Measurements from ENCODE around the gene AATF.

AATF gene

GRCh38 chr17:36930583-36930900 is 18.2 kb upstream of the AATF start:
- H3K27ac ChIP-seq = no peak overlapping the region
- no peak for TF ChIP-seq CTCF (conservative IDR thresholded peaks at IDR 0.05)
- no peak for TF ChIP-seq ZFX (IDR thresholded peaks at IDR 0.05)

GRCh38 chr17:36931096-36931696 is 17.6 kb upstream of the AATF start:
- TF ChIP-seq ZFX (IDR thresholded peaks at IDR 0.05) = no peak
- no peak overlapping the region for H3K27ac ChIP-seq

GRCh38 chr17:36931697-36932382 is 16.9 kb upstream of the AATF start:
- H3K27ac ChIP-seq = no peak overlapping the region
- no peak for TF ChIP-seq CTCF (conservative IDR thresholded peaks at IDR 0.05)
- TF ChIP-seq ZFX (IDR thresholded peaks at IDR 0.05) = no peak

DNA sequence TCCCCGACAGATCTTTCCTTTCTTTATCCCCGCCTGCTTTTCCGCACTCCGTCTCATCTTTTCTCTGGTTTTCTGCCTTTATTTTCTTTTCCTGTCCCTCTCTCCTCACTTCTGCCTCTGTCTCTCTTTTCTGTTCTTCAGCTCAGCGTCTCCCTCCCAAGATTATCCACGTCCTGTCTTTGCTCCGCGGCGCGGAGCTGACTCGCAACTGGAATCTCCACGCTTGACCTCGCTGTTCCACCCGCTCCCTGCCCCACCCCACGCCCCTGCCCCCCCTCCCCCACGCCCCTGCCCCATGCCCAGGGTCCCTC is 16.4 kb upstream of the AATF start:
- no peak for TF ChIP-seq ZFX (IDR thresholded peaks at IDR 0.05)
- no peak for TF ChIP-seq CTCF (conservative IDR thresholded peaks at IDR 0.05)
- H3K27ac ChIP-seq = no peak overlapping the region

DNA sequence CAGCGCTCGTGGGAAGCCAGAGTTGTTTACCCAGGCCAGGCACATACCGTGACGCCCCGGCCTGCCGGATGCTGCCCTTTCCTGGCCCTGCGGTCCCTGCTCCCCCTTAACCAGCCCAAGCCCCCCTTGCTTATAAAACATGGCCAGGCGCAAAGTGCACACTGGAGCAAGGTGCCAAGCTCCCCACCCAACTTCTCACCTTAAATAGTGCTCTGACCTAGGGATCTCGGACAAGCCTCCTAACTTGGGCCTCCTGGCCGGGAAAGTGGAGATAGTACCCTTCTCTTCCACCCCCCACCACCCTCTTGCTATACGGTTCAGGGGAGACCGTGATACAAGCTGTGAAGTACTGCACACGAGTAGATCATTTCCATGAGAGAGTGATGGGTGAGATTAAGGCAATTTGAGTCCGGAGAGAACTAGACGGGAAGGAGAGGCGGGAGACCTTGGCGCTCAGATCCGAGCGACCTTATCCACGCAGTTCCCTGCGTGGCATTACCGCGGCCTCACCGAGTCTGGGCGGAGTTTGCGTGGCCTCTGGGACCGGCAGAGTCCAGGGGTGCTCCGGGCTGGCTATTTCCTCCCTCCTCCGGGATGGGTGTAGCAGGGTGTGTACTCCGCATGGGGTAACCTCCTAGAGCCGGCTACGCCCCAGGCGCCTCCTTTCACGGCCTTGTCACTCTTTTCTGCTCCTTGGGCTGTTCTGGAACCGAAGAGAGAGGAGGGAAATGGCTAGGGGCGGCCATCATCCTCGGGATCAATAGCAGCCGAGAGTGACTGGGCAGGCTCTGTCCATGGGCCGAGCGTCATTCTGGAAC is 15.9 kb upstream of the AATF start:
- H3K27ac ChIP-seq = no peak overlapping the region
- no peak for TF ChIP-seq ZFX (IDR thresholded peaks at IDR 0.05)
- TF ChIP-seq CTCF (conservative IDR thresholded peaks at IDR 0.05) = no peak

DNA sequence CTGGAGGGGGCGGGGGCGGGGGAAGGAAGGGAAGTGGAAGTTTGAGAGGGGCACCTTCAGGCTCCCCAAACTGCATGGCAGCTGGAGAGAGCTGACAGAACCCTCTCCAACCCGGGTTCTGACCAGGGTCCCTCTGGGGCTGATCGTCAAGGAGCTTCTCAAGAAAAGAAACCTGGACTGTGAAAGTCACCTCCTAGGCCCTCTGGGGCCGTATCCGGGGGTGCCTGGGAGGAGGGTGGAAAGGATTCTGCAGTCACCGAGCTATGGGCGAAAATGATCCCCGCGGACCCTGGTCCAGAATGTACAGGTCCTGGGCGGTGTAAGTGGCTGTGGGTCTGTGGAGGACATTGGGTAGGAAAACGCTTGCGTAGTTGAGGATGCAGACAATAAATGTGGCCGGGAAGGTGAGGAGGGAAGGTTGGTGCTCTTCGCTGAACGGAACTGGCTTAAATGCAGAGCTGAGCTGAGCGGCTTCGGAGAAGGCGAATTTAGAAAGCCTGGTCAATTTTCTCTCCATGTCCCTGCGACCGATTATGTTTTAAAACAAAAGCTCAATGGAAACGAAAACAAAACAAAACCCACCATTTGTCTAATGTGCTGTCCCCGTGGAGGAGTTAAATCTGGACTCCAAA is 15.1 kb upstream of the AATF start:
- TF ChIP-seq CTCF (conservative IDR thresholded peaks at IDR 0.05) = no peak
- no peak for TF ChIP-seq ZFX (IDR thresholded peaks at IDR 0.05)
- H3K27ac ChIP-seq = no peak overlapping the region

DNA sequence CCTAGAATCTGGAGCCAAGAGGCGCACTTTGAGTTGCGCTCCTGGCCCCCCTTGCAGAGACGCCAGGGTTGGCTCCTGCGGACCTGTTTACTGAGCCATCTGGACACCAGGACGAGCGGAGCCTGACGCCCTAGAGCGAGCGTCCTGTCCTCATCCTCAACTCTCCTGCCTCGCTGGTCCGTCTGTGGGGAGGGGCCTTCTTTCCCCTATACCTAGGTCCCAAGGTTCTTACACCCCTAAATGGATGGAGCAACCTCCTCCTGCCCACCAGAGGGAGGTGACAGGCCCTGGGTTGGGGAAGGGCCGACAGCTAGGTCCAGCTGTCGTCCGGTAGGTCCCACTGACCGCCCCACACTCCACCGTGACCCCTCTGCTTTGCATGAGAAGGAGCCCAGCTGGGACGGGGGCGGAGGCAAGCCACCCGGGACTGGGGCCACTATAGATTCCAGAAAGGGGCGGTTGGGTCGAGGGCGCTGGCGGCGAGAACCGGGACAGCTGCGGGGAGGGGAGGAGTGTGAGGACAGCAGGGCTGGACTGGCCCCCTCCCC is 14.5 kb upstream of the AATF start:
- H3K27ac ChIP-seq = no peak overlapping the region
- no peak for TF ChIP-seq ZFX (IDR thresholded peaks at IDR 0.05)

Measured in C4-2B (cell line).